PC-9 (cell line): ENCODE measurements around the gene GCNT2. TPM values are rescaled to one million over a fixed set of nuclear protein-coding genes. Genes with fewer than 3 reads are reported as not detected.

Experiments used
- BruUV-seq: library from RNA; stranded (reverse); fragments of 400-500 nt; replicated peaks from 2 replicates; lab custom pipeline; 2021; lab: Mats Ljungman, UMichigan
- CTCF ChIA-PET: fragments of 300-600 bp; sonication (Branson Sonifier 250); formaldehyde crosslinking; loops from one replicate; lab custom pipeline; 2022; ENCODE audit warnings: antibody characterized with exemption; lab: Charles Lee
- POLR2A ChIA-PET: fragments of 300-600 bp; sonication (Branson Sonifier 250); formaldehyde crosslinking; loops from one replicate; lab custom pipeline; 2022; ENCODE audit warnings: antibody characterized with exemption; ENCODE audit not compliant: unreplicated experiment; lab: Charles Lee
- DNase-seq, 2 experiments: peaks; one replicate each; pipeline versions ENCODE4 v3.0.0 to v3.0.0-alpha.2; 2015 to 2022; ENCODE audit warnings: mixed read lengths in 1 of 2
- H2AFZ ChIP-seq: fragments of 200-600 bp; sonication (generic); 2 replicates; pipeline ENCODE4 v1.8.1; 2017; ENCODE audit warnings: antibody characterized with exemption
- H3F3A ChIP-seq: fragments of 200-600 bp; sonication (generic); 2 replicates; pipeline ENCODE4 v1.8.1; 2017; ENCODE audit warnings: antibody characterized with exemption, mild to moderate bottlenecking, low read depth; ENCODE audit not compliant: insufficient read depth
- H3K27ac ChIP-seq: fragments of 200-600 bp; sonication (generic); 2 replicates; pipeline ENCODE4 v1.6.1; 2016; ENCODE audit warnings: mixed run types
- H3K27me3 ChIP-seq: fragments of 200-600 bp; sonication (generic); 2 replicates; pipeline ENCODE4 v1.6.1; 2016; ENCODE audit warnings: low read depth, mixed run types; ENCODE audit not compliant: insufficient read depth
- H3K36me3 ChIP-seq: fragments of 200-600 bp; sonication (generic); 2 replicates; pipeline ENCODE4 v1.6.1; 2016; ENCODE audit warnings: low read depth, mixed run types
- H3K4me1 ChIP-seq: fragments of 200-600 bp; sonication (generic); replicated peaks from 2 replicates; pipeline ENCODE4 v1.6.1; 2016; ENCODE audit warnings: mixed run types; ENCODE audit not compliant: insufficient read depth
- H3K4me2 ChIP-seq: fragments of 200-600 bp; sonication (generic); 2 replicates; pipeline ENCODE4 v1.6.1; 2017; ENCODE audit warnings: mixed run types
- H3K4me3 ChIP-seq: fragments of 200-600 bp; sonication (generic); 2 replicates; pipeline ENCODE4 v1.6.1; 2016; ENCODE audit warnings: mixed run types
- H3K79me2 ChIP-seq: fragments of 200-600 bp; sonication (generic); 2 replicates; pipeline ENCODE4 v1.6.1; 2017; ENCODE audit warnings: low read depth, mixed run types
- H3K9me2 ChIP-seq: fragments of 200-600 bp; sonication (generic); 2 replicates; pipeline ENCODE4 v1.8.1; 2017; ENCODE audit warnings: mild to moderate bottlenecking; ENCODE audit not compliant: insufficient read depth
- H3K9me3 ChIP-seq: fragments of 200-600 bp; sonication (generic); 2 replicates; pipeline ENCODE4 v1.8.1; 2016; ENCODE audit warnings: low read depth; ENCODE audit not compliant: insufficient read depth
- H4K20me1 ChIP-seq: fragments of 200-600 bp; sonication (generic); 2 replicates; pipeline ENCODE4 v1.8.1; 2017; ENCODE audit not compliant: insufficient read depth
- CTCF ChIP-seq: fragments of 200-600 bp; sonication (generic); conservative IDR thresholded peaks from 2 replicates; pipeline ENCODE4 v1.6.1; 2017; ENCODE audit warnings: mixed run types, antibody characterized with exemption, mild to moderate bottlenecking, moderate library complexity
- EZH2 ChIP-seq: fragments of 200-600 bp; sonication (generic); IDR thresholded peaks from 2 replicates; pipeline ENCODE4 v1.8.0; 2017; ENCODE audit warnings: antibody characterized with exemption, low read depth
- intact Hi-C: fragments of 100-400 bp; cut with micrococcal nuclease; formaldehyde crosslinking; loops from one replicate; pipeline ENCODE4 v1.10.0; 2022; ENCODE audit not compliant: unreplicated experiment
- total RNA-seq: library from RNA; stranded (reverse); gene quantifications from 2 replicates; pipeline ENCODE4 v1.2.3, GENCODE V29; 2021

The GCNT2 gene
- total RNA-seq, 1 experiment from 2014 or later, result 35.7 TPM

GRCh38 chr6:10559522-10560152, 38.5 kb downstream of the GCNT2 start:
- no peak overlapping the region for H3K4me2 ChIP-seq
- DNase-seq, result no peak
- BruUV-seq, result no TSS peak
- H3K4me3 ChIP-seq, result no peak overlapping the region
- no peak overlapping the region for H3K27ac ChIP-seq
- CTCF ChIA-PET, result interaction anchor here (0.7 kb wide), 1 partner anchor 8 kb away, joined by 3 read pairs; no protein-coding TSS in a partner anchor
- H3K27me3 ChIP-seq, result no peaks in the 10 kb centered on the region
- H3K9me3 ChIP-seq, result no peaks in the 10 kb centered on the region
- H3F3A ChIP-seq, result no peaks in the 10 kb centered on the region
- no peak overlapping the region for H2AFZ ChIP-seq
- TF ChIP-seq CTCF (no peak), EZH2 (no peak)
- intact Hi-C loops, result no loop called here
- H3K36me3 ChIP-seq, result 0 out of 2 replicates have a peak, but pooled peaks cover 3% of the 10 kb centered on the region
- H4K20me1 ChIP-seq, result no peaks in the 10 kb centered on the region
- no peaks in the 10 kb centered on the region for H3K9me2 ChIP-seq
- H3K4me1 ChIP-seq, result no peaks in the 10 kb centered on the region
- H3K79me2 ChIP-seq, result no peaks in the 10 kb centered on the region; the same call in 1 of the 2 replicates
- POLR2A ChIA-PET, result no interaction called here

- Histone ChIP-seq H3K4me1 (no peaks in the 10 kb centered on the region), H3F3A (no peaks in the 10 kb centered on the region), H4K20me1 (no peaks in the 10 kb centered on the region), H3K9me3 (no peaks in the 10 kb centered on the region), H3K9me2 (no peaks in the 10 kb centered on the region), H3K4me3 (no peak overlapping the region), H3K4me2 (no peak overlapping the region), H2AFZ (no peak overlapping the region), H3K36me3 (0 out of 2 replicates have a peak, but pooled peaks cover 2% of the 10 kb centered on the region), H3K27me3 (no peaks in the 10 kb centered on the region), H3K79me2 (no peaks in the 10 kb centered on the region; the same call in 1 of the 2 replicates), H3K27ac (no peak overlapping the region)
- ChIA-PET CTCF (no interaction called here), POLR2A (no interaction called here)
- no peak for TF ChIP-seq CTCF
- no peak for TF ChIP-seq EZH2
- intact Hi-C loops, result no loop called here
- no TSS peak for BruUV-seq
- DNase-seq, result no peak
These were observed 40.6 kb downstream of the GCNT2 start for GRCh38 chr6:10561611-10562199.

GRCh38 chr6:10564975-10565673, 44.0 kb downstream of the GCNT2 start:
- intact Hi-C loops, result no loop called here
- no peaks in the 10 kb centered on the region; the same call in 1 of the 2 replicates for H3K79me2 ChIP-seq
- no TSS peak for BruUV-seq
- CTCF ChIA-PET, result no interaction called here
- H3K4me1 ChIP-seq, result no peaks in the 10 kb centered on the region
- POLR2A ChIA-PET, result no interaction called here
- H4K20me1 ChIP-seq, result no peaks in the 10 kb centered on the region
- DNase-seq, result no peak
- no peak overlapping the region for H3K4me2 ChIP-seq
- H3F3A ChIP-seq, result no peaks in the 10 kb centered on the region
- no peak overlapping the region for H3K27ac ChIP-seq
- no peaks in the 10 kb centered on the region for H3K9me2 ChIP-seq
- no peak overlapping the region for H2AFZ ChIP-seq
- H3K4me3 ChIP-seq, result no peak overlapping the region
- H3K36me3 ChIP-seq, result no peaks in the 10 kb centered on the region
- TF ChIP-seq CTCF (no peak), EZH2 (no peak)
- no peaks in the 10 kb centered on the region for H3K27me3 ChIP-seq
- H3K9me3 ChIP-seq, result no peaks in the 10 kb centered on the region
